Breast epithelium (tissue), 4 donors: ENCODE data around the gene SASH3. TPM values are rescaled to one million over a fixed set of nuclear protein-coding genes. Genes with fewer than 3 reads are reported as not detected.

Experiments
- DNase-seq, 2 donors: peaks; one replicate each; pipeline ENCODE4 v3.0.0-alpha.2; 2019; ENCODE audit warnings: low spot score in 2 of 2
- H3K27ac ChIP-seq, 2 donors: fragments of 200-600 bp; sonication (generic) in 1 of 2; one replicate each; pipeline ENCODE4 v1.5.1; 2016 to 2019; ENCODE audit warnings: mild to moderate bottlenecking in 1 of 2
- H3K27me3 ChIP-seq, 2 donors: fragments of 200-600 bp; sonication (generic) in 1 of 2; one replicate each; pipeline versions ENCODE4 v1.5.1 to v1.6.0; 2017 to 2019; ENCODE audit warnings: control low read depth in 1 of 2, mild to moderate bottlenecking in 1 of 2
- H3K36me3 ChIP-seq: fragments of 200-600 bp; one replicate; pipeline ENCODE4 v1.5.1; 2019
- H3K4me1 ChIP-seq, 2 donors: fragments of 200-600 bp; sonication (generic); one replicate each; pipeline ENCODE4 v1.5.1; 2016 to 2019; ENCODE audit warnings: control low read depth in 1 of 2
- H3K4me3 ChIP-seq, 3 donors: fragments of 200-600 bp; sonication (generic); 1 replicate in 2 of 3; 2 replicates in 1 of 3; pipeline ENCODE4 v1.5.1; 2016 to 2019; ENCODE audit warnings: mild to moderate bottlenecking in 3 of 3, moderate library complexity in 2 of 3
- H3K9me3 ChIP-seq, 2 donors: fragments of 200-600 bp; sonication (generic) in 1 of 2; one replicate each; pipeline ENCODE4 v1.5.1; 2016 to 2019; ENCODE audit warnings: control low read depth in 1 of 2
- CTCF ChIP-seq, 3 donors: fragments of 450-650 bp; IDR thresholded peaks; one replicate each; pipeline ENCODE4 v1.5.1; 2016 to 2017; ENCODE audit warnings: antibody characterized with exemption in 3 of 3, mild to moderate bottlenecking in 3 of 3, moderate library complexity in 3 of 3
- POLR2A ChIP-seq: fragments of 450-650 bp; IDR thresholded peaks from one replicate; pipeline ENCODE4 v1.6.1; 2016; ENCODE audit warnings: antibody characterized with exemption, mild to moderate bottlenecking, moderate library complexity
- POLR2AphosphoS5 ChIP-seq, 3 donors: sonication (generic); formaldehyde crosslinking; IDR thresholded peaks; one replicate each; pipeline ENCODE4 v1.6.1; 2017; ENCODE audit warnings: antibody characterized with exemption in 3 of 3
- intact Hi-C: fragments of 100-400 bp; cut with DNase I; formaldehyde crosslinking; loops from one replicate; pipeline ENCODE4 v1.15.1; 2023; ENCODE audit warnings: low total_unique reads
- total RNA-seq, 3 donors: library from RNA; depleted of rRNA; stranded (reverse); fragments of >200 nt; gene quantifications; one replicate each; pipeline ENCODE4 v1.1.0, GENCODE V29; 2016

Gene SASH3
- total RNA-seq, 3 donors from 2014 or later = 6.6 to 18.7 (median 10.0) TPM

GRCh38 chrX:129743821-129744220 is 35.9 kb upstream of the SASH3 start:
- Histone ChIP-seq H3K9me3 (no peaks in the 10 kb centered on the region), H3K27me3 (peaks cover 0 to 19% of the 10 kb centered on the region in 2 donors), H3K36me3 (no peaks in the 10 kb centered on the region), H3K4me1 (no peaks in the 10 kb centered on the region), H3K27ac (no peak overlapping the region), H3K4me3 (no peak overlapping the region)
- intact Hi-C loops = no loop called here
- DNase-seq = no peak
- TF ChIP-seq POLR2AphosphoS5 (IDR thresholded peaks at IDR 0.05) = no peak
- no peak for TF ChIP-seq POLR2A
- no peak for TF ChIP-seq CTCF (IDR thresholded peaks at IDR 0.05)

GRCh38 chrX:129744861-129745321 is 34.9 kb upstream of the SASH3 start:
- Histone ChIP-seq H3K9me3 (no peaks in the 10 kb centered on the region), H3K27ac (no peak overlapping the region), H3K4me1 (no peaks in the 10 kb centered on the region), H3K4me3 (no peak overlapping the region), H3K36me3 (no peaks in the 10 kb centered on the region), H3K27me3 (peaks cover 0 to 19% of the 10 kb centered on the region in 2 donors)
- TF ChIP-seq POLR2AphosphoS5 (IDR thresholded peaks at IDR 0.05) (no peak), POLR2A (no peak), CTCF (IDR thresholded peaks at IDR 0.05) (no peak)
- intact Hi-C loops = no loop called here
- no peak for DNase-seq

- Histone ChIP-seq H3K27me3 (peaks cover 0 to 27% of the 10 kb centered on the region in 2 donors), H3K27ac (no peak overlapping the region), H3K9me3 (no peaks in the 10 kb centered on the region), H3K4me3 (no peak overlapping the region), H3K4me1 (no peaks in the 10 kb centered on the region), H3K36me3 (no peaks in the 10 kb centered on the region)
- no peak for TF ChIP-seq POLR2AphosphoS5 (IDR thresholded peaks at IDR 0.05)
- no peak for TF ChIP-seq CTCF (IDR thresholded peaks at IDR 0.05)
- TF ChIP-seq POLR2A = no peak
- DNase-seq = no peak
- intact Hi-C loops = no loop called here
Measured at GRCh38 chrX:129746557-129747470, 32.9 kb upstream of the SASH3 start.

GRCh38 chrX:129747533-129747932 is 32.2 kb upstream of the SASH3 start:
- Histone ChIP-seq H3K4me1 (no peaks in the 10 kb centered on the region), H3K9me3 (no peaks in the 10 kb centered on the region), H3K4me3 (no peak overlapping the region), H3K27ac (peak overlapping the region in 1 of 2 donors; percentile 43), H3K36me3 (no peaks in the 10 kb centered on the region), H3K27me3 (peaks cover 0 to 24% of the 10 kb centered on the region in 2 donors)
- intact Hi-C loops = no loop called here
- TF ChIP-seq POLR2AphosphoS5 (IDR thresholded peaks at IDR 0.05) (no peak), POLR2A (no peak)
- DNase-seq = no peak

GRCh38 chrX:129748305-129748704 is 31.4 kb upstream of the SASH3 start:
- no peak overlapping the region for H3K4me3 ChIP-seq
- no peak overlapping the region for H3K27ac ChIP-seq
- H3K36me3 ChIP-seq = no peaks in the 10 kb centered on the region
- intact Hi-C loops = no loop called here
- peaks cover 0 to 22% of the 10 kb centered on the region in 2 donors for H3K27me3 ChIP-seq
- TF ChIP-seq POLR2AphosphoS5 (IDR thresholded peaks at IDR 0.05) (no peak), POLR2A (no peak), CTCF (IDR thresholded peaks at IDR 0.05) (no peak)
- H3K9me3 ChIP-seq = no peaks in the 10 kb centered on the region
- no peak for DNase-seq
- no peaks in the 10 kb centered on the region for H3K4me1 ChIP-seq
